ENCODE measurements around the gene NXF1. TPM values are rescaled to one million over a fixed set of nuclear protein-coding genes. Genes with fewer than 3 reads are reported as not detected.
A peak's percentile ranks its signal among the peaks of the same experiment; 100 is the strongest.
"Not testable (repeated sequence)": the region's sequence is repeated elsewhere in the genome, so short reads cannot be mapped to it uniquely, and the experiment has no call there.

The NXF1 gene
- total and polyA plus RNA-seq, 4 donors: 32.2 to 106 (median 67.9) TPM

- Histone ChIP-seq H3K9me3 (ENCODE audit: control insufficient read depth, insufficient read depth, low read length) (no peaks in the 10 kb centered on the region), H3K27me3 (ENCODE audit: control insufficient read depth, insufficient read depth, low read length) (no peaks in the 10 kb centered on the region), H3K27ac (ENCODE audit: low read depth, low read length) (peak within 1 kb of the TSS; percentile 99), H3K36me3 (ENCODE audit: control insufficient read depth, insufficient read depth, low read length) (peaks cover 55% of the 10 kb centered on the region), H3K4me1 (ENCODE audit: control insufficient read depth, insufficient read depth, low read length) (peaks cover 23% of the 10 kb centered on the region), H3K4me3 (ENCODE audit: low read depth, low read length) (peak within 1 kb of the TSS; percentile 97)
- peak in 1 of 6 donors; percentile 50 for DNase-seq (ENCODE audit: low read depth in 4 of 6, low spot score in 6 of 6)
- 8% methylated on average over 33 of the region's 40 CpGs for WGBS (ENCODE audit: insufficient coverage)
These were observed 27.3 kb upstream of the NXF1 start, which contains the start of gene TEX54 for GRCh38 chr11:62832336-62833234. Gene TEX54, minus strand, starts transcription at chr11:62832841.

DNA sequence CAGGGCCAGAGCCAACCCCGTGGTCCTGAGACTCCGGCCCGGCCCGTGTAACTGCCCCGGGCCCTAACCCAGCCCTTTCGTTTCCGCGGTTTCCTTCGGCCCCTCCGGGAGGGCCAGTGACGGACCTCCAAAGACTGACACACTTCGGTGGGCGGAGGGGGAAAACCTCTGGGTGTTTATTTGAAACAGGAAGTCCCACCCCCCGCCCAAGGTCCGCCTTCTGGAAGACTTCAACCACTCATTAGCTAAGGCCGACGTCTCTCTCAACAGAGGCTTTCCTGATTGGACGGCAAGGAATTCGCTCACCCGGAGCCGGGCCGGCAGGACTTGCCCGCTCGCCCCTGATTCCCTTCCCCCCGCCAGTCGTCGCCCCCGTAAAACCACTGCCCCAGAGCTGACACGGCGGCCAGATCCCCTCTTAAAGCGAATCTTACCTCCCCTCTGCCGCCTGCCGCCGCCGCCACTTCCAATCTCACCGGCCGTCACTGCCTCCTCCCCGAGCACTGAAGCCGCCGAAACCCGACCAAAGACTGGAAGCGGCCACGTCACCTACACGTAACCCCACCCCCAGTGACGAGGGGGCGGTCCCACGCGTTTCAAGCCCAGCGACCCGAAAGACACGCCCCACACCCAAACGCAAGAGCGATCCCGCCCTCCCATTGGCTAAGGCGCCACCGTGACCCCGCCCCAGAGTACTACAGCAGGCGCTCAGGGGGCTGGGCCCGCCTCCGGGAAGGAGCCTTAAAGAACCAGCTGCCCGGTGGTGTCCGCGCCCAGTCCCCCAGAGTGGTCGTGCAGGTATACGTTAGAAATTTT, 26.5 kb upstream of the NXF1 start, which contains the start of gene STX5:
STX5 (minus strand) TSS at position 532 of the 816 bp plus-strand sequence. CDS start 808 bp downstream, outside the sequence.
- DNase-seq (ENCODE audit: low read depth in 4 of 6, low spot score in 6 of 6): peak; percentile 95 to 100 (median 98)
- Histone ChIP-seq H3K36me3 (ENCODE audit: control insufficient read depth, insufficient read depth, low read length) (peaks cover 53% of the 10 kb centered on the region), H3K4me3 (ENCODE audit: low read depth, low read length) (peak within 1 kb of the TSS; percentile 97), H3K27ac (ENCODE audit: low read depth, low read length) (peak within 1 kb of the TSS; percentile 99), H3K27me3 (ENCODE audit: control insufficient read depth, insufficient read depth, low read length) (no peaks in the 10 kb centered on the region), H3K4me1 (ENCODE audit: control insufficient read depth, insufficient read depth, low read length) (peaks cover 23% of the 10 kb centered on the region), H3K9me3 (ENCODE audit: control insufficient read depth, insufficient read depth, low read length) (no peaks in the 10 kb centered on the region)
- under 1% methylated on average over 53 of the region's 65 CpGs for WGBS (ENCODE audit: insufficient coverage)

DNA sequence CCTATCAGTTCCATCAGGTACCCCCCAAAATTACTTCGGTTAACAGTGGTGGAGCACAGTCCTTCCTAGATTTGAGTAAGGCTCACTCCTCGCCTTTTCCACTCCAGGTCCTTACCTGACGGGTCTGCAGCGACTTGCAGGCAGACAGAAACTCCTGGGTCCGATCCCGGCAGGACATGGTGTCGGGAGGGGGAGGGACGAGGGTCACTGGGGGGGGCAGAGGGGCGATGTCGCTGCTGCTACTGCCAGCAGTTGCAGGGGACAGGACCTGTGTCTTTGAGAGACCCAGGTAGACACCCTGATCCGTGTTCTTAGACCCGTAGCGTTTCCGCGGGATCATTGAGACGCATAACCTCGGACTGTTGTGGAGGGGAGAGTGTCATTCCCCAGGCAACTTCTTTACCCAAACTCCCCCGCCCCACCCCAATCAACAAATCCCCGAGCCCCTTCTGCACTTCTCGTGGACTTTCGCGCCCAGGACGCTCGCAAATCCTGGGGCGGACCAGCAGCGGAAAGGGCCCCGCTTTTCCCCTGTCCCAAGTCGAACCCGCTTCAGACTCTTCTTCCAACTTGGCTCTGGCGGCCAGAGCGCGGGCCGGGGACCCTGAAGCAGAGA, 25.8 kb upstream of the NXF1 start:
- H3K4me3 ChIP-seq (ENCODE audit: low read depth, low read length): peak overlapping the region; percentile 97
- peaks cover 23% of the 10 kb centered on the region for H3K4me1 ChIP-seq (ENCODE audit: control insufficient read depth, insufficient read depth, low read length)
- no peaks in the 10 kb centered on the region for H3K9me3 ChIP-seq (ENCODE audit: control insufficient read depth, insufficient read depth, low read length)
- 0% methylated on average over 25 of the region's 33 CpGs for WGBS (ENCODE audit: insufficient coverage)
- H3K27me3 ChIP-seq (ENCODE audit: control insufficient read depth, insufficient read depth, low read length): no peaks in the 10 kb centered on the region
- H3K27ac ChIP-seq (ENCODE audit: low read depth, low read length): peak overlapping the region; percentile 99
- peak in 1 of 6 donors; percentile 23 for DNase-seq (ENCODE audit: low read depth in 4 of 6, low spot score in 6 of 6)
- H3K36me3 ChIP-seq (ENCODE audit: control insufficient read depth, insufficient read depth, low read length): peaks cover 56% of the 10 kb centered on the region

GRCh38 chr11:62828130-62828529, 22.9 kb upstream of the NXF1 start:
- H3K27me3 ChIP-seq (ENCODE audit: control insufficient read depth, insufficient read depth, low read length); DNase-seq (ENCODE audit: low read depth in 4 of 6, low spot score in 6 of 6); H3K27ac ChIP-seq (ENCODE audit: low read depth, low read length); H3K4me3 ChIP-seq (ENCODE audit: low read depth, low read length); H3K9me3 ChIP-seq (ENCODE audit: control insufficient read depth, insufficient read depth, low read length): not testable (repeated sequence)
- H3K4me1 ChIP-seq (ENCODE audit: control insufficient read depth, insufficient read depth, low read length): peaks cover 18% of the 10 kb centered on the region
- peaks cover 58% of the 10 kb centered on the region for H3K36me3 ChIP-seq (ENCODE audit: control insufficient read depth, insufficient read depth, low read length)
- WGBS (ENCODE audit: insufficient coverage): 98% methylated on average over 5 of the region's 8 CpGs

DNA sequence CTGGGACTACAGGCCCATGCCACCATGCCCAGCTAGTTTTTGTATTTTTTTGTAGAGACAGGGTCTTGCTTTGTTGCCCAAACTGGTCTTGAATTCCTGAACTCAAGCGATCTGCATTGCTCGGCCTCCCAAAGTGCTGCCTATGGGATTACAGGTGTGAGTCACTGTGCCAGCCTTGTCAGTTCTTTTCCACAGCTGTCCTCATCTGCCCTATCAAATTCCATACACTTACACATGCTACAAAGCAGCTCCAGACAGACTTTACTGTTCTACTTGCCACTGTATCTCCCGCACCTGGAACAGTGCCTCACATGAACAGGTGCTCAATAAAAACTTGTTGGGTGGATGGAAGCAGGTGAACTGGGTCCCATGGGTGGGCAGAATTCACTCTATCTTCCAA, 18.4 kb upstream of the NXF1 start:
- no peak overlapping the region for H3K4me3 ChIP-seq (ENCODE audit: low read depth, low read length)
- 100% methylated on average over 3 of the region's 3 CpGs for WGBS (ENCODE audit: insufficient coverage)

DNA sequence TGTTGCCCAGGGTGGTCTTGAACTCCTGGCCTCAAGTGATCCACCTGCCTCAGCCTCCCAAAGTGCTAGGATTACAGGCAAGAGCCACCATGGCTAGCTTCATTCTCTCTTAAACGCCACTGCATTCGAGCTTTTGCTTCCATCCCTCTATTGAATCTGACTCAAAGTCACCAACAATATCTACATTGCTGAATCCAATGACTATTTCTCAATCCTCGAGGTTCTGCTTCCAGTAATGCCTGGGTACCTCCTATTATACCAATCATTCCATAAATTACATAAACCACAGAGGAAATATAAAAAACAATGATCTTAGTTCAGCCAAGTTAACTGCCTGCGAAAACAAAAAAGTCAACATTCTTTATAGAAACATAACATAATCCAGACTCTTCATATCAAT, 11.9 kb upstream of the NXF1 start:
- no peaks in the 10 kb centered on the region for H3K27me3 ChIP-seq (ENCODE audit: control insufficient read depth, insufficient read depth, low read length)
- H3K4me1 ChIP-seq (ENCODE audit: control insufficient read depth, insufficient read depth, low read length): no peaks in the 10 kb centered on the region
- peaks cover 63% of the 10 kb centered on the region for H3K36me3 ChIP-seq (ENCODE audit: control insufficient read depth, insufficient read depth, low read length)
- H3K27ac ChIP-seq (ENCODE audit: low read depth, low read length): no peak overlapping the region
- 96% methylated on average over 2 of the region's 4 CpGs for WGBS (ENCODE audit: insufficient coverage)
- DNase-seq (ENCODE audit: low read depth in 4 of 6, low spot score in 6 of 6): no peak
- H3K4me3 ChIP-seq (ENCODE audit: low read depth, low read length): no peak overlapping the region
- no peaks in the 10 kb centered on the region for H3K9me3 ChIP-seq (ENCODE audit: control insufficient read depth, insufficient read depth, low read length)

More for the DNA sequence above, 18.4 kb upstream of the NXF1 start:
- Histone ChIP-seq H3K27ac (ENCODE audit: low read depth, low read length) (no peak overlapping the region), H3K9me3 (ENCODE audit: control insufficient read depth, insufficient read depth, low read length) (no peaks in the 10 kb centered on the region), H3K4me1 (ENCODE audit: control insufficient read depth, insufficient read depth, low read length) (no peaks in the 10 kb centered on the region), H3K36me3 (ENCODE audit: control insufficient read depth, insufficient read depth, low read length) (peaks cover 82% of the 10 kb centered on the region), H3K27me3 (ENCODE audit: control insufficient read depth, insufficient read depth, low read length) (no peaks in the 10 kb centered on the region)
- DNase-seq (ENCODE audit: low read depth in 4 of 6, low spot score in 6 of 6): no peak

DNA sequence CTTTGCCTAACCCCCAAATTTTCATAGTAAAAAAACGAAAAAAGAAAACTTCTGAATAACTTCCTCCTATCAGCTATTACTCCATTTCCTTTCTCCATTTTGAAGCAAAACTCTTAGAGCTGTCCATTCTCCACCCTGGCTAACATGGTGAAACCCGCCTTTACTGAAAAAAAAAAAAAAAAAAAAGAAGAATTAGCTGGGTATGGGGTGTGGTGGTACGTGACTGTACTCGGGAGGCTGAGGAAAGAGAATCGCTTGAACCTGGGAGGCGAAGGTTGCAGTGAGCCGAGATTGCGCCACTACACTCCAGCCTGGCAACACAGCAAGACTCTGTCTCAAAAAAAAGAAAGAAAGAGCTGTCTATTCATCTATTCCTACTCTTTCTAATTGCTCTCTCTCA, 11.3 kb upstream of the NXF1 start:
- DNase-seq (ENCODE audit: low read depth in 4 of 6, low spot score in 6 of 6): no peak
- Histone ChIP-seq H3K4me1 (ENCODE audit: control insufficient read depth, insufficient read depth, low read length) (no peaks in the 10 kb centered on the region), H3K9me3 (ENCODE audit: control insufficient read depth, insufficient read depth, low read length) (no peaks in the 10 kb centered on the region), H3K36me3 (ENCODE audit: control insufficient read depth, insufficient read depth, low read length) (peaks cover 57% of the 10 kb centered on the region), H3K4me3 (ENCODE audit: low read depth, low read length) (no peak overlapping the region), H3K27me3 (ENCODE audit: control insufficient read depth, insufficient read depth, low read length) (no peaks in the 10 kb centered on the region), H3K27ac (ENCODE audit: low read depth, low read length) (no peak overlapping the region)
- 90% methylated on average over 4 of the region's 8 CpGs for WGBS (ENCODE audit: insufficient coverage)

GRCh38 chr11:62811659-62812058, 6.4 kb upstream of the NXF1 start:
- no peaks in the 10 kb centered on the region for H3K9me3 ChIP-seq (ENCODE audit: control insufficient read depth, insufficient read depth, low read length)
- no peak for DNase-seq (ENCODE audit: low read depth in 4 of 6, low spot score in 6 of 6)
- H3K36me3 ChIP-seq (ENCODE audit: control insufficient read depth, insufficient read depth, low read length): peaks cover 33% of the 10 kb centered on the region
- WGBS (ENCODE audit: insufficient coverage): 78% methylated on average over 2 of the region's 2 CpGs
- no peak overlapping the region for H3K27ac ChIP-seq (ENCODE audit: low read depth, low read length)
- no peaks in the 10 kb centered on the region for H3K27me3 ChIP-seq (ENCODE audit: control insufficient read depth, insufficient read depth, low read length)
- H3K4me3 ChIP-seq (ENCODE audit: low read depth, low read length): no peak overlapping the region
- H3K4me1 ChIP-seq (ENCODE audit: control insufficient read depth, insufficient read depth, low read length): no peaks in the 10 kb centered on the region

- 76% methylated on average over 1 of the region's 1 CpG for WGBS (ENCODE audit: insufficient coverage)
- Histone ChIP-seq H3K4me1 (ENCODE audit: control insufficient read depth, insufficient read depth, low read length) (peaks cover 4% of the 10 kb centered on the region), H3K27me3 (ENCODE audit: control insufficient read depth, insufficient read depth, low read length) (no peaks in the 10 kb centered on the region), H3K9me3 (ENCODE audit: control insufficient read depth, insufficient read depth, low read length) (no peaks in the 10 kb centered on the region), H3K27ac (ENCODE audit: low read depth, low read length) (no peak overlapping the region), H3K36me3 (ENCODE audit: control insufficient read depth, insufficient read depth, low read length) (peaks cover 31% of the 10 kb centered on the region), H3K4me3 (ENCODE audit: low read depth, low read length) (no peak overlapping the region)
- no peak for DNase-seq (ENCODE audit: low read depth in 4 of 6, low spot score in 6 of 6)
These were observed 5.5 kb upstream of the NXF1 start for GRCh38 chr11:62810748-62811147.

Data from spinal cord (tissue), 10 donors.